ENCODE measurements around the gene APLP2.

The APLP2 gene

GRCh38 chr11:130157840-130158239 is 88.1 kb downstream of the APLP2 start:
- H3K4me3 ChIP-seq (ENCODE audit: low read depth, low read length): no peak overlapping the region
- no peak for DNase-seq (ENCODE audit: low read depth)
- TF ChIP-seq CTCF (IDR thresholded peaks at IDR 0.05; ENCODE audit: low read depth, low read length, missing control alignments): no peak

GRCh38 chr11:130159139-130159538 is 89.4 kb downstream of the APLP2 start:
- DNase-seq (ENCODE audit: low read depth): no peak
- TF ChIP-seq CTCF (IDR thresholded peaks at IDR 0.05; ENCODE audit: low read depth, low read length, missing control alignments): no peak
- H3K4me3 ChIP-seq (ENCODE audit: low read depth, low read length): no peak overlapping the region

GRCh38 chr11:130159657-130160497 is 90.2 kb downstream of the APLP2 start, which contains the start of gene ST14:
TSS of gene ST14 (plus strand) at chr11:130159782. CDS start at chr11:130159980, 198 bp downstream.
- no peak for TF ChIP-seq CTCF (IDR thresholded peaks at IDR 0.05; ENCODE audit: low read depth, low read length, missing control alignments)
- peak within 1 kb of the TSS; percentile 15; the same call in 1 of the 2 replicates for H3K4me3 ChIP-seq (ENCODE audit: low read depth, low read length)
- no peak for DNase-seq (ENCODE audit: low read depth)

- TF ChIP-seq CTCF (IDR thresholded peaks at IDR 0.05; ENCODE audit: low read depth, low read length, missing control alignments): no peak
- no peak overlapping the region for H3K4me3 ChIP-seq (ENCODE audit: low read depth, low read length)
- DNase-seq (ENCODE audit: low read depth): no peak
Observed at GRCh38 chr11:130160498-130161155, 90.9 kb downstream of the APLP2 start.

- no peak overlapping the region for H3K4me3 ChIP-seq (ENCODE audit: low read depth, low read length)
- no peak for DNase-seq (ENCODE audit: low read depth)
- TF ChIP-seq CTCF (IDR thresholded peaks at IDR 0.05; ENCODE audit: low read depth, low read length, missing control alignments): no peak
Observed at GRCh38 chr11:130161441-130162145, 91.9 kb downstream of the APLP2 start.

GRCh38 chr11:130162733-130163132 is 93.0 kb downstream of the APLP2 start:
- H3K4me3 ChIP-seq (ENCODE audit: low read depth, low read length): no peak overlapping the region
- no peak for DNase-seq (ENCODE audit: low read depth)
- no peak for TF ChIP-seq CTCF (IDR thresholded peaks at IDR 0.05; ENCODE audit: low read depth, low read length, missing control alignments)

Data from GM12864 (cell line).